ENCODE measurements around the gene TMEM117. TPM values are rescaled to one million over a fixed set of nuclear protein-coding genes. Genes with fewer than 3 reads are reported as not detected.

The TMEM117 gene
- total RNA-seq, 1 donor from 2014 or later: 3.8 TPM

DNA sequence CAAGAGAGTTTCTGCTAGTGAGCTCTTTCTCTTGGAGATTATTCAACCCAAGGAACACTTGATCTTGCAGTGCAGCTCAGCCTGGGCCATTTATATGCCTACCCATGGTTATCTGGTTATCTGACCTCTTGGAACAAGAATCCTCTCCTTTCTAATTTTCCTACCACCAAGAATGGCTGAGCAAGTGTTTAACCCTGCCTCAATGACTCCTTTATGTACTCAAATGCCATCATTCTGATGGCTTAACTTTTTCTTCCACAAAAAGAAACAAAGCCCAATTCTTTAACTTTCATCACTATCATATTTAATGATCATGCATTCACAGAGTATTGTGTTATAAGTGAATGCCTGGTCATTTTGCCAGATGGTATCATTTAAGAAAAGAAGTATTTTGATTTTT lies 67.8 kb downstream of the TMEM117 start:
- TF ChIP-seq, protein P1, sequence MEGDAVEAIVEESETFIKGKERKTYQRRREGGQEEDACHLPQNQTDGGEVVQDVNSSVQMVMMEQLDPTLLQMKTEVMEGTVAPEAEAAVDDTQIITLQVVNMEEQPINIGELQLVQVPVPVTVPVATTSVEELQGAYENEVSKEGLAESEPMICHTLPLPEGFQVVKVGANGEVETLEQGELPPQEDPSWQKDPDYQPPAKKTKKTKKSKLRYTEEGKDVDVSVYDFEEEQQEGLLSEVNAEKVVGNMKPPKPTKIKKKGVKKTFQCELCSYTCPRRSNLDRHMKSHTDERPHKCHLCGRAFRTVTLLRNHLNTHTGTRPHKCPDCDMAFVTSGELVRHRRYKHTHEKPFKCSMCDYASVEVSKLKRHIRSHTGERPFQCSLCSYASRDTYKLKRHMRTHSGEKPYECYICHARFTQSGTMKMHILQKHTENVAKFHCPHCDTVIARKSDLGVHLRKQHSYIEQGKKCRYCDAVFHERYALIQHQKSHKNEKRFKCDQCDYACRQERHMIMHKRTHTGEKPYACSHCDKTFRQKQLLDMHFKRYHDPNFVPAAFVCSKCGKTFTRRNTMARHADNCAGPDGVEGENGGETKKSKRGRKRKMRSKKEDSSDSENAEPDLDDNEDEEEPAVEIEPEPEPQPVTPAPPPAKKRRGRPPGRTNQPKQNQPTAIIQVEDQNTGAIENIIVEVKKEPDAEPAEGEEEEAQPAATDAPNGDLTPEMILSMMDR (conservative IDR thresholded peaks at IDR 0.05; ENCODE audit: low read depth, low read length): no peak
- H3K4me3 ChIP-seq (ENCODE audit: low read depth, low read length): no peak overlapping the region
- no peak for DNase-seq (ENCODE audit: low read depth)

DNA sequence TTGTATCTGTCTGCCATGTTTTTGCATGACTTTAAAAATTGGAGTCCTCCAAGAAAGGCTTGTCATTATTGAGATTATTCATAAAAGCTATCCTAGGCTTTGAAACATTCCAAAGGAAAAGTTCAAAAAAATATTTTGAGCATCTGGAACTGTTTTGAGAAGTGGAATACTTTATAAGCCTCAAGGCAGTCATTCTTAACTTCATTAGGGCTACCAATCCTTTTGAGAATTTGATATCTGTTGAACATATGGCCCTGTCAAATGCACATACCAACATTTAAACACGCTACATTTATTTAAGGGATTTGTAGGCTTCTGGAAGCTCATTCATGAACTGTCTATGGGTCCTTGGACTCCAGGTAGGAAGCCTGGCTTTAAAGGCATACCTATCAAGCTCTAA lies 77.0 kb downstream of the TMEM117 start:
- H3K4me3 ChIP-seq (ENCODE audit: low read depth, low read length): no peak overlapping the region
- TF ChIP-seq, protein P1 (conservative IDR thresholded peaks at IDR 0.05; ENCODE audit: low read depth, low read length): no peak
- no peak for DNase-seq (ENCODE audit: low read depth)

DNA sequence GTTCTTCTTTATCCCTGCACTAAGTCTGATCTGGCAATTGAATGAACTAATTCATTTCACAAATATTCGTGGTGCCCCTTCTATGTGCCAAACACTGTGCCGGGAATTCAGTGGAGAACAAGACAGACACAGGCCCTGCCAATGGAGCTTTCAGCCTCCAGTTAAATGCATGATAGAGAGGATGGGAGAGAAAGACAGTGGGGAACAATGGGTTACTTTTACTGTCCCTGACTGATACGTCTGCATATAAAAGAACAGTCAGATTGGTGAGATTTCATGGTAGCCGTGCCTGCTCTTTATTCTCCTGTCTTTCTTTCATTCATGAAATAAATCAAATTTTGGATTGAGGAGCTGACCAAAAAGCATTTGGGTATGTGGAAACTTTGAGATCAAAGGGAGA lies 78.5 kb downstream of the TMEM117 start:
- TF ChIP-seq, protein P1 (conservative IDR thresholded peaks at IDR 0.05; ENCODE audit: low read depth, low read length): no peak
- H3K4me3 ChIP-seq (ENCODE audit: low read depth, low read length): no peak overlapping the region

DNA sequence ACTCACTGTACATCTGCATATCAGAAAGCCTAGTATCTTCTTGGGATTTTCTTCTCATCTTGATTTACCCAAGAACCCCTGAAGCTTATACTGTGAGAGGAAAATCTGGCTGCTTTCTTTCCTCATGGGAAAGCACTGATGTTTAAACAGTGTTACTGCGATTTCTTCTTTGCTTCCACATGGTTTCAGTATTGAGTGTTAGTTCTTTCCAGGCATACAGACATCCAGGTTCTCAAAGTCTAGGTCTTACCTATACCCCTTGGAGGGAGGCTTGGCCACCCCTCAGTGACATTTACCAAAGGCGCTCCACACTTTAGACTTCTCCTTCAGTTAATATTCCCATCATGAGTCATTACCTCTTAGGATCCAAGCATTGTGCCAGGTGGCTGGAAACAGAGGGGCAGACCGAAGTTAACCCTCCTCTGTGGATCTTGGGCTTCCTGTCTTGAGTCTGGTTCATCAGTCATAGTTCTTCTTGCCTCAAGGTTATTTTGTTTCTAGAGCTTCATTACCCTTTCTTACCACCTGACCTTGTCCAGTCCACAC lies 79.1 kb downstream of the TMEM117 start:
- TF ChIP-seq, protein P1 (conservative IDR thresholded peaks at IDR 0.05; ENCODE audit: low read depth, low read length): peak; percentile 39
- no peak for DNase-seq (ENCODE audit: low read depth)
- H3K4me3 ChIP-seq (ENCODE audit: low read depth, low read length): no peak overlapping the region

More for the DNA sequence above, 78.5 kb downstream of the TMEM117 start:
- no peak for DNase-seq (ENCODE audit: low read depth)

DNA sequence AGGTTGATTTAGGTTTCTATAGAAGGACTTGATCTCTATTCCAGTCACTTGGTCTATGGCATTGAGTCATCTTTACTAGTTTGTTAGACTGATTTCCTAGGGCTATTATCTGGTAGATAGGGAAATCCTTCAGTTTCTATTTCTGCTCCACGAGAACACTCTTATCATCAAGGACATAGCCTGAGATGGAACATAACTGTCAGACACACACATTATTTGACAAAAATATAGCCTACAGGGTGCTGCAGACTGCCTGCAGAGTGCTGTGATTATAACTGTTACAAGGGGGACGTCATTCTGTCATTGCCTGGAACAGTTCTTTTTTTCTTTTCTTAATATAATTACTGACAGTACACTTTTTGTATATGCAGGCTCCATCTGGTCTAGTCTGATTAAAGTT lies 82.0 kb downstream of the TMEM117 start:
- DNase-seq (ENCODE audit: low read depth): no peak
- no peak overlapping the region for H3K4me3 ChIP-seq (ENCODE audit: low read depth, low read length)
- TF ChIP-seq, protein P1 (conservative IDR thresholded peaks at IDR 0.05; ENCODE audit: low read depth, low read length): no peak

DNA sequence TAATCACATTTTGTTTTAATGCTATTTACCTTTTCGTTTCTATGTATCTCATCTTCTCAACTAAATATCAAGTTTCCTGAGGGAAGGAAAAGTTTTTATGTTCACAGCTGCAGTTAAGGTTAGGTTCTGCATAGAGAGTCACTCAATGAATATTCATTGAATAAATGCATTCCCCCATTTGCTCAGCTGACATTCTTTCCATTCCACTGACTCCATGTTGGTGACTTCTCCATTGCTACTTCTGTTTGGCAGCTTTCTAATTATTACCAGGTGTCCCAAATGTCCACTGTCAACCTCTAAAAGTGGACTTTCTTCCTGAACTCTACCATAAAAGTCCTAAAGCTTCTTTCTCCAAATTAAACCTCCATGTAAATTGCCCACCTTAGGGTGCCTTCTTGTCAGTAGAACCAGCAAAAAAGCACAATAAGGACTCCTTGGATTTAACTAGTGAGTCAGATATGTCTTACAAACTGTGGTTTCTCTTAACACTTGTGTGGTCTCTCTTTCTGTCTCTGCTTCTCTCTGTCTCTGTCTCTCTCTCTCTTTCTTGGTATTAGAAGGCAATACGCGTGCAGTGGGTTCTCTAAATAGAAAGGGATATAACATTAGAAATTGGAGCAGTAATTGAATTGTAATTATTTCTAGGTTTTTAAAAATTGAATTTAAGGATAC lies 85.9 kb downstream of the TMEM117 start:
- H3K4me3 ChIP-seq (ENCODE audit: low read depth, low read length): no peak overlapping the region
- TF ChIP-seq, protein P1 (conservative IDR thresholded peaks at IDR 0.05; ENCODE audit: low read depth, low read length): no peak
- peak; percentile 9 for DNase-seq (ENCODE audit: low read depth)

DNA sequence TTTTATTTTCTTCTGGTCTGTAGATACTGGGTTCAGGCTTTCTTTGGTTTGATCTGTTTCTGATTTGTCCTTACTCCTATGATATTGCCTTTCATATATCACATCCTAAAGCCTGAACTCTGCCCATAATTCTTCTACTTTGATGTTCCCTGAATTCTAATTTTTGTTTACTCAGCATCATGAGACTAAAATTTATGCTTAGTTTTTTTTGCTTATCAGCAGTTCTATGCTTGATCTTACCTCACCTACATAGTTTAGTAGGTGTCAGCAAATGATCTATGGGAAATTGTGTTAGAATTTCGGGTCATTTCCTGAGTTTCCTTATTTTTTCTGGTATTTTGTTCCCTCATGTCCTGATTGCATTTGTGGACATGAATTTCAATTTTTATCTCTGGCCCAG lies 94.2 kb downstream of the TMEM117 start:
- H3K4me3 ChIP-seq (ENCODE audit: low read depth, low read length): no peak overlapping the region
- no peak for DNase-seq (ENCODE audit: low read depth)
- TF ChIP-seq, protein P1 (conservative IDR thresholded peaks at IDR 0.05; ENCODE audit: low read depth, low read length): no peak
